ENCODE data around the gene FOXP1.

FOXP1 gene

DNA sequence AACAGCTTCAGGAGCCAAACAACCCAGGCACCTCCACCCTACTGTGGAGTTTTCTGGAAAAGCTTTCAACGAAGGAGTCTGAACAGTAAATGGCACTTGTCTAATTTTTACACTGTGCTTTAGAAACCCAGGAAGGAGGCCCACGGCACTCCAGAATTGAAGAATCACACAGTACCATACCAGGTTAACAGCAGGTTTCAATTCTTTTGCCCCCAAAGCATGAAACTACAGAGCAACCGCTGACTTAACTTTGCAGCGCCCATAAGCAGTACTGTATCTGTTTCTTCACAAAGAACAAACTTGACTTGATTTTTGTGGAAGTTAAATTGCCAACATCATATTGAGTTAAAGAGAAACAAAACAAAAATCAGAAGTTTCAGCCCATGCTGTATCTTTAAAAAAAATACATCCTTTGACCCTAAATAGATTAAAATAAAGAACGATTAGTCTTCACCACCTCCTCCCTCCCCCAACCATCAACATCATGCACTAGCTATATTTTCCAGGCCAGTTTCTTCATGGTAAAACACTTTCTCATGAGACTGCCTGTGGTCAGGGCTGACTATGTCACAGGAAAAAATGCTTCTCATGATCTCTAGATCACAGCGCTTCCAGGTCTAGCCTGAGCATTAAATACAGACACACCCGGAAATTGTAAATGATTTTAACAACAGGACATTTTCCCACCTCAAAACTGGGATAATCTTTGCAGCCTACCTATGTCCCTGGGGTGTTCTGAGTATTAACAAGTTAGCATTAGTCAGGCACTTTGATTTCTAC lies 456.3 kb downstream of the FOXP1 start:
- DNase-seq (ENCODE audit: low read depth), result no peak

DNA sequence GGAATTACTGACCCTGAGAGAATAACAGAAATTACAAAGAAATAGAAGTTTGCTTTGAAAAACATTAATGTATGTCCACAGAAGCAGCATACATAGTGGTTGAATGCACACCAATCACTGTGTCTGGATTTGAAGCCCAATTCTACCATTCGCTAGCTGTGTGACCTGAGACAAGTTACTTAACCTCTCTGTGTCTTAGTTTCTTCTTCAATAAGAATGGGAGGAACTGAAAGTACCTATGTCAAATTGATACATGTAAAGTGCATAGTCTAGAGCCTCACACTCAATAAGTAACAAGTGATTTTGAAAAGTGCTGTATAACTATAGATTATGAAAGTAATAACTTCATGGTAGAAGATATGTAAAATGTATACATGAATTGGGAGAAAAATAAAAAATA lies 457.8 kb downstream of the FOXP1 start:
- DNase-seq (ENCODE audit: low read depth), result no peak

DNA sequence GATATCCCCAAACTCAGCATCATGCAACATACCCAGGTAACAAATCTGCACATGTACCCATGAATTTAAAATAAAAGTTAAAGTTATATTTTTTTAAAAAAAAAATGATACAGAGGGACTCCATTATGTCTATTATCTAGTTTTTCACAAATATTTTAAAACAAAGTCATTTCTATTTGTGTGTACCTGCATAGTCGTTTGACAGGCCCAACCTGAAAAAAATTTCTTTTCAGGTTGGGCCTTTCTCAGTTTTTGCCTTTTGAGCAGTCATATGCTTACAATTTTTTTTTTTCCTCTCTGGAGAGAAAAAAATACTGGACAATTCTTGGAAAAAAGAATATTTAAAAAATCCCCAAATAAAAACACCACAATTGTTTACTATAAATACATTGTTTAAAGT lies 459.5 kb downstream of the FOXP1 start:
- no peak for DNase-seq (ENCODE audit: low read depth)

DNA sequence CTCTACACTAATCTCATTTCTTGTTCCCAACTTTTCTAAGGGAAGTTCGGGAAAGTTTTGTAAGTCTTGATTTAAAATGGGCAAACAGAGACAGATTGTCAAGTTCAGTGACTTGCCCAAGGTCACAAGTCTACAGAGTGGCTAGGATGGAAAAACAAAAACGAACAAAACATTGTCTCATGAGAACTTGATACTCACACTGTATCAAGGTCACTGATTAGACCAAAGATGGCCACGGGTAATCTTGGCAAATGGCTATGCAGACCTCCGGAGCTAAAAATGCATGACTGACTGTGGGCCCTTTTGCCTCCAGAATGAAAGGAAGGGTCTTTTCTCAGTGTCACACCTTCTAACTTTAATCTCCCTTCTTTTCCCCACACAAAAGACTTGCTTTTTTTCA lies 460.9 kb downstream of the FOXP1 start:
- no peak for DNase-seq (ENCODE audit: low read depth)

DNA sequence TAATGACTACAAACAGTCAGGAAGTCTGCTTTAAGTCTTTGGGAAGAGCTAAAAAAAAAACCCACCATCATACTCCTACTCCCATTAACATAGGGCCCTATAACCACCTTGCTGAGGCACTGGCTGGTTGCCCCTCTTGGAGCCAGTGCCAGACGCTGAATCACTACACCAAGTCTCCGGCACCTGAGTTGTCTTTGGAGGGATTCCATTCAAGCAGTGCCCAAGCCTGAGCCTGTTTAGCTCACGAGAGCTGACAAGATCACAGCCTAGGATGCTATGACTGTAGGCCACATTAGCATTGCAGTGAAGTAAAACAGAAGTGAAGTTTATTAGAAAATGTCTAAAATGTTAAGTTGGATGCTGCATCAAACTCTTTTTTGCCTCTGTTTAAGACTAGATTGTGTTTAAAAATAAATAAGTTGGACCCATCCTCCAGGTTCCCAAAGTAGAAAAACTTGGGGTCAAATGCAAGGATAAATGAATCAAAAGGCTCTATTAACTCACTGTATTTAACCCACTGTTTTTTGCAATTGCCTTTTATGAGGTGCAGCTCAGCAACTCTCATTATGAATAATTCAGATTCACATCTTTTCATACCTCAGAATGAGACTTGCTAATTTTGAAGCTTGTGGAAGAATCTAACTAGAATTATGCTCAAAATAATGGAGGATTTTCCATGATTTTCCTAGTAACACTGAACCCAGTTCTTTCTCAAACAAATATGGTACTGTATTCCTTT lies 461.9 kb downstream of the FOXP1 start:
- no peak for DNase-seq (ENCODE audit: low read depth)

DNA sequence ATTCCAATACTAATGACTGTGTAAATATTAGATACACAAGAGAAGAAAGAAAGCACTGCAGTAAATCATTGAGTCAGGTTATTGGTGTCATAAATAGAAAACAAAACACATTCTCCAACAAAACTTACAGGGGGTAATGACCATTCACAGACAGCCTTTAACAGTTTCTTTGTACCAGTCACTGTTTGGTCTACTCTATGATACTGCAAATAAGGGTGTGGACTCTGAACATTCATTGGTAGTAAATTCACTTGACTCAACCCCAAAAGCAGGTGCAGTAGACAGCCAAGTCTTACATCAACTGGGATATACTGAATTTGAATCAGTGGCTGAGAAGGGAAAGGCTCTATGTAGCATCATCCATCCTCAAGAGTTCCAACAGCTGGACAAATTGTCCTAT lies 463.5 kb downstream of the FOXP1 start:
- no peak for DNase-seq (ENCODE audit: low read depth)

DNA sequence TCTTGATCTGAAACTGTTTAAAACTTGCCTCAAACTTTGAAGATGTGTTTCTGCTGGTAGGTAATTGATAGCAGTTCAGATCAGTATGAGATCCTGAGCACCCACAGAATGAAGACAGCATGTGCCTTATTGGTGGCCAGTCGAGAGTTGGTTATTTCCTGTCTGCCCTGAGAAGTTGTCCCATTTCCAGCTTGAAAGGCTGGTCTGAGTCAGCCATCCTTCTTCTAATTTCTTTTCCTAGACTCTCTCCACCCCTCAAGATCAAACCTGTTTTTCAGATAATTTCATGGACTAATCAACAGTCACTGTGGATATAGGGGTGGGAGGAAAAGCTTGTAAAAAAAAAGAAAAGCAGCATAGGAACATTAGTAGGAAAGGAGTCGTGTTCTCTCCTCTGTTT lies 464.4 kb downstream of the FOXP1 start:
- DNase-seq (ENCODE audit: low read depth), result no peak

DNA sequence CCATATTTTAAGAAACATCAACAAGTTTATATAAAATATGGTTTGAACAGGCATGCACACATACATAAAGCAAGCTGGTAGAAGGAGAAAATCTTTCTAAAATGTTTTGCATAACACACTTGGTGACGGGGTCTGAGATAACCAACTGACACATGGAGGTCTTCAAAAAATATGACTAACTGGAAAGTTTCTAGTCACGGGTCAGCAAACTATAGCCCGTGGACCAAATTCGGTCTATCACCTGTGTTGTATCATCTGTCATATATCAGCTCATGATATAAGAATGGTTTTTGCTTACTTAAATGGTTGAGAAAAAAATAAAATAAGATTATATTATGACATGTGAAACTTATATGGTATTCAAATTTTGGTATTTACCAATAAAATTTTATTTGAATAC lies 465.1 kb downstream of the FOXP1 start:
- no peak for DNase-seq (ENCODE audit: low read depth)

DNA sequence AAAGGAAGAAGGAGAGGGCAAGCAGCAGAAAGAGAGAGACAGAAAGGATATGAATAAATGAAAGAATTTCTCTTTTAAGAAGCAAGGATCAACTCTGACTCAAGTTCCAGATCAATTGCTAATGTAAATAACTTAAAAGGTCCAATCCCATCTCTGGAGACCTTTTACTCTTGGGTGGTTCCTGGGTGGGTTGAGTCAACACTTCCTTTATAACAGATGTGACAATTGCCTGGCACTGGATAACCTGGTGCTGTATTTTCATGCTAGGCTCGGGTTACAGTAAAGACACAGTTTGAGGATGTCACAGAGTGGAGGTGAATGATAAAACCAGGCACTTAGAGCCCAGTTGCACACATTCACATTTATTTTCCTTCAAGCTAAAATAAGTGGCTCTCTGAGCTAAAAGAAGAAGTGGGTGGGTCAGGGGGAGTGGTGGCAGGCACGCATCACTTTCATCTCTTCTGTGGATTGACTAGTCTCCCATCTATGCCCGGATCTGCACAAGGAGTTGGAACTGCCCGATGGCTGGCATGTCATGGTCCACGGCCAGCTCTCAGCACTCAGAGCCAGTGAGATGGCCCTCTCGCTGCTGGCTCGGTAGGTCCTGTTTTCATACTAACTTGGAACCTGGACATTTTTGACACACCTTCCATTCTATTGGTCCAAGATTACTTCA lies 465.8 kb downstream of the FOXP1 start:
- DNase-seq (ENCODE audit: low read depth), result no peak

DNA sequence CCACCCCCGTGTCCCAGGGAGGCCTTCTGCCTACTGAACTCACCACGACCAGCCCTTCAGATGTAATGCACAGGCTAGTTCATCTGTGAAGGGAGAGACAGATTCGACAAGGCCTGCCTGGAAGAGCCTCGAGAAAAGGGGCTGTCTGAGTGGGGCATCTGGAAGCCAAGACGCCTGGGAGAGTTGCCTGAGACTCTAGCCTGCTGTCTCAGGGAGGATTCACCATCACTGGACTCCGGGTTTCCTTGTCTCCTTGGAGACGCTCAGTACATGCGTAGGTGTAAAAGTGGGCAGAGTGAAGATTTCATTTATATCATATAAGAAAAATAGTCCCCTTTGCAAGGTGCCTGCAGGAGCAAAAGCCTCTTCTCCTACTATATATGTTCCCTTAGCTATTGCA lies 468.9 kb downstream of the FOXP1 start:
- no peak for DNase-seq (ENCODE audit: low read depth)

DNA sequence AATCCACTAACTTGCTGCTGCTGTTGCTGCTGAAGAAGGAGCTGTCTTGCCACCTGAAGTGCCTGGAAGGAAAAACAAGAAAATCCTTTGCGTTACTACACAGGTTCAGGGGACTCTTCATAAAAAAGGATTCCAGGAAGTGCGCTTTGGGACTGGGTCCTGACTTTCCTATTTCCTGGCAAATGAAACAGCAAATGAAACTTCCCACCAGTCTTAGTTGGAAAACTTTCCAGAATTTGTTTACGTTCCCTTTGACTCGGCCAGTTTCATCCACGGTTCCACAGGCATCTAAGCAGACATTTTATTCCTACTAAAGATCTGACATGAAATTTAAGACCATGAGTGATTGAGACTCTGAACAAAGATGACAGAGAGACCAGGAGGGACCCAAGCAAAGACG lies 471.0 kb downstream of the FOXP1 start:
- no peak for DNase-seq (ENCODE audit: low read depth)

DNA sequence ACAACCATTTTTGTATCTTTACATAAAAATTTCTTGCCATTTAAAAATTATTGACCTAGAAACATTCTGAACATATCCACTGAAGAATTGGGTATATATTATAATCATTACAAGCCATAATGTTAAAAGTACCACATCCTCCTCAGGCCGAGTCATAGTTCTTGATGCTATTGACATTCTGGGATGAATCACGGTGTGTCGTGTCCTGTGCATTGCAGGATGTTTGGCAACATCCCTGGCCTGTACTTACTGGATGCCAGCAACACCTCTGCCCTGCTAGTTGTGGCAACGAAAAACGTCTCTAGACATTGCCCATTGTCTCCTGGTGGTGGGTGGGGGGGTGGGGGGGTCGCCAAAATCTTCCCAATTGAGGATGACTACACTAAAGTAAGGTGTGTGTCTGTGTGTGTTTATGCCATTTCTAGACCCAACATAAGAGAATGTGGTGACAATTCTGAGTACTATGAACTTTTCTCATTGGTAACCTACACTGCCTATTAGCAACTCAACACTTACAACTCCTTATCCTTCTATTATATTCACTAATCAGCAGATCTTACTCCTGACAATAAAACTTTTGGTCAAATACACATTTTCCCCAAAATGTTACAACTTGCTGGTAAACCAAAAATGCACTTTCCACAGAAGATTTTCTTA lies 471.6 kb downstream of the FOXP1 start:
- DNase-seq (ENCODE audit: low read depth), result no peak

DNA sequence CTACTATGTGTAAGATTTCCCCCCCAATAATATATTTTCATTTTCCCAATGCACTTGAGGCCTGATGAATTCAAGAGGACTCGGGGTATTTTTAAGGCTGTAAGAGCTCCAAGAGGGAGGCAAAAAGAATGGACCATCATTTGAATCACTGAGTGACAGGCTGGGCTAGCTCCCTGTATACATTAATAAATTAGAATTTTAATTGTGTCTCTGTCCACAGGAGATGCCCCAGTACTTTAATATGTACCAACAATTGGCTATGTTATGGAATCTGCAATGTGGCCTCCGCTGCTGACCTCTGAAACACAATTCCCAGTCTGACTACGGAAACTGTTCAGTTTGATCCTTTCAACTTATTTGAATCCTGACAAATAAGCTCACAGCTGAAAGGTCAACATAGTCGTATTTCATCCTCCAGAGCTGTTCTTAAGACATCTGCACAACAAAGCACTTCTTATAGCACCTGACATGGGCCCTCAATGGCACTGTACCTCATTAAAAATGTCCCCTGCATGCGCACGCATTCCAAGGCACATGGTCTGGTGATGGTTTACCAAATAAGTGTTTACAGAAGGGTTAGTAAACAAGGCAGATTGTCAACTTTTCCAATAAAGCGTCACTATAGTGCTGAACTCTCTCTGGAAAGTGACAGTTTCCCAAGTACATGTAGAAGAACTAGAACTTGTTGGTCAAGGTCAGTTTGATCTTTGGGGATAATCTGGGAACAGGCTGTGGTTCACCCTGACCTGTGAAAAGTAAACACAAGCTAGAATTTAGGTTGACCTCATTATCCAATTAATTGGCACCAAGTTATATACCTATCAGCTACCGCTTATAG lies 472.9 kb downstream of the FOXP1 start:
- no peak for DNase-seq (ENCODE audit: low read depth)

DNA sequence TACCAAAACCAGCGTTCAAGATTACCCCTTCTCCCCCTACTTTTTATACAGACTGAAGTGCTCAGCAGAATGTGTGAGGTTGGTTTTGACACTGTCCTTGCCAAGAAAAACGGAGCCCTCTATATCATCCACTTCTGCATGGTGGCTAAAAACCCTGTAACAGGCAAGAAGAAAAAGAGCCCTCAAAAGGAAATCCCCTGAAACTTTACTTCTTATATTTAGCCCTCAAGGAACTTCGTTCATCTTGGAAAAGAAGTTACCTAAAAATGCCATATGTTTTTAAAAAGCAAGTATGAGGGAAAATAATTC lies 473.6 kb downstream of the FOXP1 start:
- DNase-seq (ENCODE audit: low read depth), result no peak

DNA sequence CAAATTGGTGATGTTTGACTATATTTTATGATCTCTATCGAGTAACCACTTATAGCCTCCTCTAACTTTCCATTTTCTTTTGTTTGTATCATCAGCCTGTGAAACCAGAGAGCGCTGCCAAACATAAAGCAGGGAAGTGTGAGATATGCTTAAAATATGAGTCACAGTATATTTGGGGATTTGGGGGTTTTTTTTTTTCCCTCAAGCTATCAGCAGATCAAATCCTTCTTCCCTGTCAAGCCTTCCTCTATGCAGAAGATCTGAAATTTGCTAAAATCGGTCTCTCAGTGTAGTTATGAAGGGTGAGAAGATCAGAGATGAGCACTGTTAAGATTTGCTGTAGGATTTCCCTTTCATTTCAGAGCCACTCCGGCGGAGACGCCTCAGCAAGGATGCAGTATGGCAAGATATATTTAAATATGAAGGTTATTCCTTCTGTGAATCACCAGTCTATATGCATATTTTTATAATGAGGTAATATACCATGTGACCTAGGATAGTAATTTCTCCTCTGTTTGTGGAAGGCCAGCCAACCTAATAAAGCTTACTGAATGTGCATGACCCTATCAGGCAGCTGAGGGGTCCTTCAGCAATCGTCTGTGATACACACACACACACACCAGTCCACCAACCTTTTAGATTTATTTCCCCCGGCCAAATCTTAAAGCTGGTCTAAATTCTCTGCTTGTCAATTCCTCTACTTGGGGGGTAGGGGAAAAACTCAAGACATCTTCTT lies 474.1 kb downstream of the FOXP1 start:
- DNase-seq (ENCODE audit: low read depth), result no peak

DNA sequence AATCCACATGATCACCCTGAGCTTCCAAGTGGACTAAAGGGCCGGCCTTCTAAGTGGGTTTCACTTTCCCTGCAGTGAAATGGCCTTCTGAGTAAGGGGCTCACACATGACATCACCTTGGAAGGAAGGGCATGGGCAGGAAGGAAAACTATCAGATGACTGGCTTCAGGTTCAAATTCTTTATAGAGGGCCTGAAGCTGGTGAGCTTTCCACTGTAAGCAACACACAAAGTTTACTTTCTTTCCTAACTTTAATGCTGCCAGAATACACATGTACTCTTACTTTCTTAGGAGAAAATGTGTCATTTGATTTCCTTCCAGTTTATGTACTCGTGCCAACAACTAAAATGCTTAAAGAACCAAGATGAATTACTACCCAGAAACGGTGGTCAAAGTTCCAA lies 475.6 kb downstream of the FOXP1 start:
- no peak for DNase-seq (ENCODE audit: low read depth)

DNA sequence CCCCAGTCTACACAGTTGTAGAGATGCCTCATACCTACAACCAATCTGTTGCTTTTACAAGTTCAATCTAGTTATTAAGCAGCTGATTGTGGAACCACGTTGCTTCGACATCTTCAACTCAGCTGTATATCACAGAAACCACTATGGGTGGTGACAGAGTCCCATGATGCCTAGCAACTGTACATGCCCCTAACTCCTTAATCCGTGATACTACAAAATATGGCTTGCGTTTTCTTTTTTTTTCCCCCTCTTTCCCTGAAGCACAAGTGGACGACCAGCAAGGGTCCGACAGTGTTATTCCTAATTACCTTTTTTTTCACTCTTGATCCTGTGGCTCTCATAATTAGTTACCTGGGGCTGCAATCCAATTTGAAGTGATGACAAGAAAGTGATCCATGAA lies 478.6 kb downstream of the FOXP1 start:
- no peak for DNase-seq (ENCODE audit: low read depth)

DNA sequence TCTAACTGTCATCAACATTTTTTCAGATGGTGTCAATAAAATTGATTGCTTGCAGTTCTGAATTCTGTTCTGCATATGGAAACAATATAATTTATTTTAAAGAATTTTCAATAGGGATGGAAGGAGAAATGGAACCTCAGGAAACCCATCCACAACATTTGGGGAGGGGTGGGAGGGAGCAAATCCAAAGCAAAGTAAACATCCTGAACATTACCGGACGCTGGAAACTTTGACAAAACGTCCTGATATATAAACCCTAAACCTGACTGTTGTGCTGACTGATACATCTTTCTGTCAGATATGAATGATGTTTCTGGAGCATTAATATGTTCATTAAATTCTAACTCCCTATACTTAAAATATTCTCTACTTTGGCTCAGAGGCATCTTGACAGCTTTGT lies 479.0 kb downstream of the FOXP1 start:
- no peak for DNase-seq (ENCODE audit: low read depth)

DNA sequence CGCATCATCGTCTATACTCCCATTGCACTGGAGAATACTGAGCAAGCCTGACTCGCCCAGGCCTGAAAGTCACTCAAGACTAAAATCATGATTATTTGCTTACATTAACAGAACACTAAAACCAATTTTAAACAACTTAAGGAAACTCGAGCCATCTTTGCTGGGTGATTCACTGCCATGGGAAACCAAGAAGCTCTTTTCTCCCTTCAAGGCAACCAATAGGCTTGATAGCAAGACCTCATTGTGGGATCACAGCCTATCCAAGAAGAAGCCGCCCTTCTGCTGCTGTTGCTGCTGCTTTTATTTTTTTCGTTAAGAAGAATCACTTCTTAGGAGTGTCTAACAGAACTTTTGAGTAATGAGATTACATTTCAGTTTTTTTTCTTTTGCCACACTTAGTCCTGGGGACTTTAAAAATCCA lies 479.4 kb downstream of the FOXP1 start:
- DNase-seq (ENCODE audit: low read depth), result no peak

DNA sequence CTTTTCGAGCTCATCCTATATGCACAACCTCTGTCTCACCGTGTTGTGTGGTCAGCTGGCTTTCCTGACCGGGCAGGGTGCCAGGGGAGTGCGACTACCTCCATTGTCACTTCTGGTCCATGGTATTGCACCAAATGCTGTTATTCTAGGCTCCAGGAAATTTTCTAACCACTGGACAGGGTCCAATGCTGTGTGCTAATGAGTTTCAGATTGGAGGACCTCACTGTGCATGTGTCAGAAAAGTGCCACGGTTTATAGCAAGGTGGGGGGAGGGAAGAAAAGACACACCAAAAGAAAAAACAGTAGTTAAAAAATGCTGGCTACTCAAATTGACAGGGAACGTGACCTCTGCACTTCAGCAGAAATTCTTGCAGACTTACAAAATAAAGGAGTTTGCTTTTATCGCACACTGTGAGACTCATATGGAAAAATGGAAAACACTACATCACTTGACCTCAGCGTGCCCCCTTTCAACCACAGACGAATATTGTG lies 480.1 kb downstream of the FOXP1 start:
- DNase-seq (ENCODE audit: low read depth), result no peak

Data from activated T-cell treated with anti-CD3 and anti-CD28 coated beads for 48 hours (primary cell).